Measurements from ENCODE around the gene PARP8.

DNA sequence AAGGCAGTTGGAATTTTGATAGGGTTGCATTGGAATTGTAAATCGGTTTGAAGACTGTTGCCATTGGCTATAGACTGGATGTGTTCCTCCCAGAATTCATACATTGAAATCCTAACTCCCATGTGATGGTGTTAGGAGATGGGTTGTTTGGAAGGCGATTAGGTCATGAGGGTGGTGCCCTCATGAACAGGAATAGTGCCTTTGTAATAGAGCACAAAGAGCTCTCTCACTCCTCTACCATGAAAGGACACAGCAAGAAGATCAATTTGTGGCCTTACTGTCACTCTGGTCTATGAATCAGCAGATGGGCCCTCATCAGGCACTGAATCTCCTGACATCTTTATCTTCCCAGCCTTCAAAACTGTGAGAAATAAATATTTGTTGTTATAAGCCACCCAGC, 133.2 kb downstream of the PARP8 start:
- TF ChIP-seq, protein P1, sequence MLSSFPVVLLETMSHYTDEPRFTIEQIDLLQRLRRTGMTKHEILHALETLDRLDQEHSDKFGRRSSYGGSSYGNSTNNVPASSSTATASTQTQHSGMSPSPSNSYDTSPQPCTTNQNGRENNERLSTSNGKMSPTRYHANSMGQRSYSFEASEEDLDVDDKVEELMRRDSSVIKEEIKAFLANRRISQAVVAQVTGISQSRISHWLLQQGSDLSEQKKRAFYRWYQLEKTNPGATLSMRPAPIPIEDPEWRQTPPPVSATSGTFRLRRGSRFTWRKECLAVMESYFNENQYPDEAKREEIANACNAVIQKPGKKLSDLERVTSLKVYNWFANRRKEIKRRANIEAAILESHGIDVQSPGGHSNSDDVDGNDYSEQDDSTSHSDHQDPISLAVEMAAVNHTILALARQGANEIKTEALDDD (IDR thresholded peaks at IDR 0.05) = no peak
- TF ChIP-seq CBFB (CRISPR knock-in tag; IDR thresholded peaks at IDR 0.05) (no peak), WHSC1 (IDR thresholded peaks at IDR 0.05; ENCODE audit: low read length) (no peak), NR2F6 (CRISPR knock-in tag; IDR thresholded peaks at IDR 0.05) (no peak), PHB2 (IDR thresholded peaks at IDR 0.05; ENCODE audit: low read depth) (no peak), NR1H2 (CRISPR knock-in tag; IDR thresholded peaks at IDR 0.05) (no peak), ZNF785 (CRISPR knock-in tag; IDR thresholded peaks at IDR 0.05) (no peak), TBL1XR1 (IDR thresholded peaks at IDR 0.05; ENCODE audit: low read length in 2 of 2) (no peak), PHTF2 (CRISPR knock-in tag; IDR thresholded peaks at IDR 0.05) (no peak), MTF1 (CRISPR knock-in tag; IDR thresholded peaks at IDR 0.05; ENCODE audit: borderline replicate concordance) (no peak), POLR2A (conservative IDR thresholded peaks at IDR 0.05) (no peak), NFRKB (IDR thresholded peaks at IDR 0.05; ENCODE audit: low read depth) (no peak)
- TF ChIP-seq, protein P2, sequence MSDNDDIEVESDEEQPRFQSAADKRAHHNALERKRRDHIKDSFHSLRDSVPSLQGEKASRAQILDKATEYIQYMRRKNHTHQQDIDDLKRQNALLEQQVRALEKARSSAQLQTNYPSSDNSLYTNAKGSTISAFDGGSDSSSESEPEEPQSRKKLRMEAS (CRISPR knock-in tag; IDR thresholded peaks at IDR 0.05) = no peak
- TF ChIP-seq, protein P3, sequence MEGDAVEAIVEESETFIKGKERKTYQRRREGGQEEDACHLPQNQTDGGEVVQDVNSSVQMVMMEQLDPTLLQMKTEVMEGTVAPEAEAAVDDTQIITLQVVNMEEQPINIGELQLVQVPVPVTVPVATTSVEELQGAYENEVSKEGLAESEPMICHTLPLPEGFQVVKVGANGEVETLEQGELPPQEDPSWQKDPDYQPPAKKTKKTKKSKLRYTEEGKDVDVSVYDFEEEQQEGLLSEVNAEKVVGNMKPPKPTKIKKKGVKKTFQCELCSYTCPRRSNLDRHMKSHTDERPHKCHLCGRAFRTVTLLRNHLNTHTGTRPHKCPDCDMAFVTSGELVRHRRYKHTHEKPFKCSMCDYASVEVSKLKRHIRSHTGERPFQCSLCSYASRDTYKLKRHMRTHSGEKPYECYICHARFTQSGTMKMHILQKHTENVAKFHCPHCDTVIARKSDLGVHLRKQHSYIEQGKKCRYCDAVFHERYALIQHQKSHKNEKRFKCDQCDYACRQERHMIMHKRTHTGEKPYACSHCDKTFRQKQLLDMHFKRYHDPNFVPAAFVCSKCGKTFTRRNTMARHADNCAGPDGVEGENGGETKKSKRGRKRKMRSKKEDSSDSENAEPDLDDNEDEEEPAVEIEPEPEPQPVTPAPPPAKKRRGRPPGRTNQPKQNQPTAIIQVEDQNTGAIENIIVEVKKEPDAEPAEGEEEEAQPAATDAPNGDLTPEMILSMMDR (IDR thresholded peaks at IDR 0.05 in 2 of 3, conservative IDR thresholded peaks at IDR 0.05 in 1 of 3; ENCODE audit: insufficient read depth in 2 of 3, low read depth in 1 of 3, low read length in 3 of 3) = no peak
